CD8-positive, alpha-beta memory T cell (primary cell): ENCODE measurements around the gene FRRS1L. TPM values are rescaled to one million over a fixed set of nuclear protein-coding genes. Genes with fewer than 3 reads are reported as not detected.

ENCODE experiments used
- CTCF ChIA-PET: fragments of 350-600 bp; sonication (Branson Sonifier 250); formaldehyde crosslinking; loops from one replicate; lab custom pipeline; 2021; ENCODE audit warnings: antibody characterized with exemption; lab: Charles Lee
- POLR2A ChIA-PET: fragments of 350-600 bp; sonication (Branson Sonifier 250); formaldehyde crosslinking; loops from one replicate; lab custom pipeline; 2021; ENCODE audit warnings: antibody characterized with exemption; lab: Charles Lee
- DNase-seq, 5 donors: peaks; one replicate each; pipeline versions ENCODE4 v3.0.0 to v3.0.0-alpha.2; 2020 to 2022; ENCODE audit warnings: mixed read lengths in 1 of 5
- H3K27ac ChIP-seq: one replicate; pipeline ENCODE4 v1.7.0; 2013; ENCODE audit warnings: low read depth, mild to moderate bottlenecking, low read length, moderate library complexity
- H3K27me3 ChIP-seq: 2 replicates; pipeline ENCODE4 v1.7.0; 2013; ENCODE audit warnings: low read length, mild to moderate bottlenecking; ENCODE audit not compliant: insufficient read depth, poor library complexity, severe bottlenecking
- H3K36me3 ChIP-seq: 2 replicates; pipeline ENCODE4 v1.7.0; 2013; ENCODE audit warnings: mild to moderate bottlenecking, low read length, moderate library complexity; ENCODE audit not compliant: insufficient read depth
- H3K4me1 ChIP-seq: 2 replicates; pipeline ENCODE4 v1.7.0; 2013; ENCODE audit warnings: mild to moderate bottlenecking, low read length, moderate library complexity; ENCODE audit not compliant: insufficient read depth
- H3K4me3 ChIP-seq: 2 replicates; pipeline ENCODE4 v1.7.0; 2013; ENCODE audit warnings: mild to moderate bottlenecking, low read length
- H3K9me3 ChIP-seq: 2 replicates; pipeline ENCODE4 v1.7.0; 2013; ENCODE audit warnings: mild to moderate bottlenecking, low read length
- H3K27ac Mint-ChIP-seq, 8 donors: one replicate each; pipeline ENCODE4 v1.8.0; 2020 to 2021; ENCODE audit warnings: mixed read lengths in 8 of 8, mild to moderate bottlenecking in 6 of 8, inconsistent platforms in 3 of 8, moderate library complexity in 3 of 8
- H3K27me3 Mint-ChIP-seq, 2 donors: one replicate each; pipeline ENCODE4 v1.8.0; 2020 to 2021; ENCODE audit warnings: mixed read lengths in 2 of 2, mild to moderate bottlenecking in 1 of 2, moderate library complexity in 1 of 2
- H3K36me3 Mint-ChIP-seq, 3 donors: one replicate each; pipeline ENCODE4 v1.8.0; 2020 to 2021; ENCODE audit warnings: mixed read lengths in 3 of 3, inconsistent platforms in 1 of 3, mild to moderate bottlenecking in 1 of 3
- H3K4me1 Mint-ChIP-seq, 3 donors: one replicate each; pipeline ENCODE4 v1.8.0; 2020 to 2021; ENCODE audit warnings: mixed read lengths in 3 of 3, inconsistent platforms in 1 of 3, mild to moderate bottlenecking in 1 of 3
- H3K4me3 Mint-ChIP-seq, 7 donors: one replicate each; pipeline ENCODE4 v1.8.0; 2020 to 2021; ENCODE audit warnings: mixed read lengths in 7 of 7, mild to moderate bottlenecking in 6 of 7, moderate library complexity in 4 of 7, inconsistent platforms in 2 of 7
- H3K9me3 Mint-ChIP-seq, 5 donors: one replicate each; pipeline ENCODE4 v1.8.0; 2020 to 2022; ENCODE audit warnings: mixed read lengths in 5 of 5, mild to moderate bottlenecking in 3 of 5, moderate library complexity in 2 of 5, inconsistent platforms in 1 of 5
- polyA plus RNA-seq: library from polyadenylated mRNA; unstranded; fragments of 300-500 nt; fragmentation: Illumina TruSeq; gene quantifications from one replicate; pipeline ENCODE4 v1.2.3, GENCODE V29; 2021
- total RNA-seq, 2 experiments: library from RNA; stranded (reverse); gene quantifications; one replicate each; pipeline ENCODE4 v1.2.3, GENCODE V29; 2021

Gene FRRS1L
- total and polyA plus RNA-seq, 3 experiments from 2014 or later = not detected

GRCh38 chr9:109182940-109183798, 16.1 kb upstream of the FRRS1L start:
- ChIA-PET POLR2A (no interaction called here), CTCF (interaction anchor here (0.9 kb wide), 1 partner anchor 10 kb away, joined by 3 read pairs; no protein-coding TSS in a partner anchor)
- H3K27ac Mint-ChIP-seq = peak overlapping the region in 1 of 8 donors; percentile 77
- Histone ChIP-seq H3K9me3 (no peaks in the 10 kb centered on the region), H3K4me3 (no peak overlapping the region), H3K27ac (no peak overlapping the region), H3K27me3 (no peaks in the 10 kb centered on the region), H3K36me3 (no peaks in the 10 kb centered on the region), H3K4me1 (peaks cover 7% of the 10 kb centered on the region)
- H3K36me3 Mint-ChIP-seq = no peaks in the 10 kb centered on the region
- no peak for DNase-seq
- H3K9me3 Mint-ChIP-seq = no peaks in the 10 kb centered on the region
- no peak overlapping the region for H3K4me3 Mint-ChIP-seq
- peaks cover 0 to 7% (median 5%) of the 10 kb centered on the region in 3 donors for H3K4me1 Mint-ChIP-seq
- H3K27me3 Mint-ChIP-seq = peaks cover 7 to 10% of the 10 kb centered on the region in 2 donors

- Histone ChIP-seq H3K4me3 (no peak overlapping the region), H3K36me3 (no peaks in the 10 kb centered on the region), H3K27ac (no peak overlapping the region), H3K9me3 (no peaks in the 10 kb centered on the region), H3K4me1 (peaks cover 7% of the 10 kb centered on the region), H3K27me3 (no peaks in the 10 kb centered on the region)
- peaks cover 0 to 7% (median 5%) of the 10 kb centered on the region in 3 donors for H3K4me1 Mint-ChIP-seq
- no peak overlapping the region for H3K4me3 Mint-ChIP-seq
- no peaks in the 10 kb centered on the region for H3K36me3 Mint-ChIP-seq
- H3K27me3 Mint-ChIP-seq = peaks cover 7 to 10% of the 10 kb centered on the region in 2 donors
- ChIA-PET POLR2A (no interaction called here), CTCF (no interaction called here)
- no peak overlapping the region for H3K27ac Mint-ChIP-seq
- no peak for DNase-seq
- H3K9me3 Mint-ChIP-seq = no peaks in the 10 kb centered on the region
Measured at GRCh38 chr9:109182550-109182939, 15.5 kb upstream of the FRRS1L start.

- Mint-ChIP-seq H3K4me1 (peaks cover 0 to 7% (median 5%) of the 10 kb centered on the region in 3 donors), H3K27ac (no peak overlapping the region), H3K4me3 (no peak overlapping the region), H3K36me3 (no peaks in the 10 kb centered on the region), H3K9me3 (no peaks in the 10 kb centered on the region), H3K27me3 (peaks cover 7 to 10% of the 10 kb centered on the region in 2 donors)
- POLR2A ChIA-PET = no interaction called here
- DNase-seq = peak in 2 of 5 donors; percentile 16 to 51
- H3K9me3 ChIP-seq = no peaks in the 10 kb centered on the region
- peaks cover 7% of the 10 kb centered on the region for H3K4me1 ChIP-seq
- H3K4me3 ChIP-seq = no peak overlapping the region
- H3K36me3 ChIP-seq = no peaks in the 10 kb centered on the region
- CTCF ChIA-PET = no interaction called here
- H3K27me3 ChIP-seq = no peaks in the 10 kb centered on the region
- H3K27ac ChIP-seq = no peak overlapping the region
Measured at GRCh38 chr9:109181284-109181683, 14.2 kb upstream of the FRRS1L start.

- Mint-ChIP-seq H3K4me3 (no peak overlapping the region), H3K9me3 (no peaks in the 10 kb centered on the region), H3K27me3 (peaks cover 7 to 10% of the 10 kb centered on the region in 2 donors), H3K36me3 (no peaks in the 10 kb centered on the region), H3K4me1 (peaks cover 0 to 7% (median 5%) of the 10 kb centered on the region in 3 donors), H3K27ac (peak overlapping the region in 1 of 8 donors; percentile 54)
- DNase-seq = no peak
- Histone ChIP-seq H3K36me3 (no peaks in the 10 kb centered on the region), H3K27ac (no peak overlapping the region), H3K4me3 (no peak overlapping the region), H3K27me3 (no peaks in the 10 kb centered on the region), H3K4me1 (peaks cover 7% of the 10 kb centered on the region), H3K9me3 (no peaks in the 10 kb centered on the region)
- ChIA-PET POLR2A (no interaction called here), CTCF (no interaction called here)
Measured at GRCh38 chr9:109179801-109180523, 12.9 kb upstream of the FRRS1L start.

GRCh38 chr9:109176963-109177362, 9.9 kb upstream of the FRRS1L start:
- H3K27me3 ChIP-seq = no peaks in the 10 kb centered on the region
- H3K27me3 Mint-ChIP-seq = peaks cover 4 to 7% of the 10 kb centered on the region in 2 donors
- no peak overlapping the region for H3K27ac ChIP-seq
- no peak overlapping the region for H3K4me3 Mint-ChIP-seq
- peaks cover 7% of the 10 kb centered on the region for H3K4me1 ChIP-seq
- H3K4me1 Mint-ChIP-seq = peaks cover 0 to 7% (median 5%) of the 10 kb centered on the region in 3 donors
- H3K36me3 ChIP-seq = no peaks in the 10 kb centered on the region
- ChIA-PET POLR2A (no interaction called here), CTCF (no interaction called here)
- H3K9me3 Mint-ChIP-seq = peaks cover 0 to 1% (median 0%) of the 10 kb centered on the region in 5 donors
- H3K9me3 ChIP-seq = no peaks in the 10 kb centered on the region
- no peak for DNase-seq
- H3K36me3 Mint-ChIP-seq = peaks cover 0 to 1% (median 0%) of the 10 kb centered on the region in 3 donors
- no peak overlapping the region for H3K27ac Mint-ChIP-seq
- H3K4me3 ChIP-seq = no peak overlapping the region

GRCh38 chr9:109176386-109176785, 9.3 kb upstream of the FRRS1L start:
- Mint-ChIP-seq H3K27ac (no peak overlapping the region), H3K4me3 (no peak overlapping the region), H3K9me3 (peaks cover 0 to 2% (median 0%) of the 10 kb centered on the region in 5 donors), H3K27me3 (peaks cover 6 to 8% of the 10 kb centered on the region in 2 donors), H3K4me1 (peaks cover 0 to 4% (median 3%) of the 10 kb centered on the region in 3 donors), H3K36me3 (peaks cover 0 to 1% (median 0%) of the 10 kb centered on the region in 3 donors)
- Histone ChIP-seq H3K27me3 (no peaks in the 10 kb centered on the region), H3K9me3 (no peaks in the 10 kb centered on the region), H3K4me1 (peaks cover 7% of the 10 kb centered on the region), H3K27ac (no peak overlapping the region), H3K4me3 (no peak overlapping the region), H3K36me3 (no peaks in the 10 kb centered on the region)
- DNase-seq = no peak
- POLR2A ChIA-PET = no interaction called here
- CTCF ChIA-PET = no interaction called here

- Mint-ChIP-seq H3K4me3 (no peak overlapping the region), H3K27ac (no peak overlapping the region), H3K4me1 (no peaks in the 10 kb centered on the region), H3K27me3 (peaks cover 6 to 30% of the 10 kb centered on the region in 2 donors), H3K36me3 (peaks cover 0 to 1% (median 0%) of the 10 kb centered on the region in 3 donors), H3K9me3 (peaks cover 0 to 2% (median 0%) of the 10 kb centered on the region in 5 donors)
- no peak for DNase-seq
- no peak overlapping the region for H3K27ac ChIP-seq
- no peaks in the 10 kb centered on the region for H3K36me3 ChIP-seq
- CTCF ChIA-PET = no interaction called here
- H3K4me3 ChIP-seq = no peak overlapping the region
- POLR2A ChIA-PET = no interaction called here
- no peaks in the 10 kb centered on the region for H3K4me1 ChIP-seq
- H3K27me3 ChIP-seq = no peaks in the 10 kb centered on the region
- H3K9me3 ChIP-seq = no peaks in the 10 kb centered on the region
Measured at GRCh38 chr9:109172935-109173334, 5.9 kb upstream of the FRRS1L start.

GRCh38 chr9:109171926-109172325, 4.9 kb upstream of the FRRS1L start:
- no peak for DNase-seq
- H3K36me3 Mint-ChIP-seq = peaks cover 0 to 1% (median 0%) of the 10 kb centered on the region in 3 donors
- peaks cover 3 to 6% (median 4%) of the 10 kb centered on the region in 3 donors for H3K4me1 Mint-ChIP-seq
- H3K27ac ChIP-seq = no peak overlapping the region
- no peaks in the 10 kb centered on the region for H3K4me1 ChIP-seq
- ChIA-PET CTCF (no interaction called here), POLR2A (no interaction called here)
- no peaks in the 10 kb centered on the region for H3K27me3 ChIP-seq
- H3K27ac Mint-ChIP-seq = peak overlapping the region in 1 of 8 donors; percentile 74
- no peak overlapping the region for H3K4me3 Mint-ChIP-seq
- peaks cover 10 to 38% of the 10 kb centered on the region in 2 donors for H3K27me3 Mint-ChIP-seq
- H3K4me3 ChIP-seq = no peak overlapping the region
- peaks cover 0 to 2% (median 0%) of the 10 kb centered on the region in 5 donors for H3K9me3 Mint-ChIP-seq
- H3K9me3 ChIP-seq = no peaks in the 10 kb centered on the region
- no peaks in the 10 kb centered on the region for H3K36me3 ChIP-seq
